HEK293T (cell line): Measurements from ENCODE around the gene ADTRP.

ENCODE experiments used
- BHLHE40 ChIP-seq: fragments of 450-650 bp; IDR thresholded peaks from 2 replicates; pipeline ENCODE4 v1.6.1; 2016; ENCODE audit warnings: mild to moderate bottlenecking, moderate library complexity, borderline replicate concordance
- CTBP1 ChIP-seq: fragments of 450-650 bp; IDR thresholded peaks from 2 replicates; pipeline ENCODE4 v1.6.1; 2016; ENCODE audit warnings: borderline replicate concordance
- FOXK2 ChIP-seq: fragments of 450-650 bp; IDR thresholded peaks from 2 replicates; pipeline ENCODE4 v1.6.1; 2016; ENCODE audit warnings: mild to moderate bottlenecking
- FOXM1 ChIP-seq: fragments of 450-650 bp; IDR thresholded peaks from 2 replicates; pipeline ENCODE4 v1.6.1; 2017; ENCODE audit warnings: mild to moderate bottlenecking, borderline replicate concordance
- HDGF ChIP-seq: fragments of 450-650 bp; IDR thresholded peaks from 2 replicates; pipeline ENCODE4 v1.6.1; 2017; ENCODE audit warnings: antibody characterized with exemption, borderline replicate concordance
- L3MBTL2 ChIP-seq: fragments of 450-650 bp; conservative IDR thresholded peaks from 2 replicates; pipeline ENCODE4 v1.6.1; 2016; ENCODE audit warnings: mild to moderate bottlenecking
- SP1 ChIP-seq: fragments of 450-650 bp; IDR thresholded peaks from 2 replicates; pipeline ENCODE4 v1.6.1; 2017
- SUZ12 ChIP-seq: fragments of 450-650 bp; IDR thresholded peaks from 2 replicates; pipeline ENCODE4 v1.6.1; 2016; ENCODE audit warnings: mild to moderate bottlenecking
- TARDBP ChIP-seq: fragments of 450-650 bp; IDR thresholded peaks from 2 replicates; pipeline ENCODE4 v1.6.1; 2016
- TF ChIP-seq, protein P1 (sequence below): fragments of 450-650 bp; IDR thresholded peaks from 2 replicates; pipeline ENCODE4 v1.6.1; 2016

- TF ChIP-seq FOXM1, result no peak
- no peak for TF ChIP-seq L3MBTL2
- no peak for TF ChIP-seq SP1
- TF ChIP-seq TARDBP, result no peak
- no peak for TF ChIP-seq BHLHE40
- TF ChIP-seq, protein P1, sequence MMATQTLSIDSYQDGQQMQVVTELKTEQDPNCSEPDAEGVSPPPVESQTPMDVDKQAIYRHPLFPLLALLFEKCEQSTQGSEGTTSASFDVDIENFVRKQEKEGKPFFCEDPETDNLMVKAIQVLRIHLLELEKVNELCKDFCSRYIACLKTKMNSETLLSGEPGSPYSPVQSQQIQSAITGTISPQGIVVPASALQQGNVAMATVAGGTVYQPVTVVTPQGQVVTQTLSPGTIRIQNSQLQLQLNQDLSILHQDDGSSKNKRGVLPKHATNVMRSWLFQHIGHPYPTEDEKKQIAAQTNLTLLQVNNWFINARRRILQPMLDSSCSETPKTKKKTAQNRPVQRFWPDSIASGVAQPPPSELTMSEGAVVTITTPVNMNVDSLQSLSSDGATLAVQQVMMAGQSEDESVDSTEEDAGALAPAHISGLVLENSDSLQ, result no peak
- TF ChIP-seq SUZ12, result no peak
- no peak for TF ChIP-seq HDGF
- no peak for TF ChIP-seq FOXK2
- TF ChIP-seq CTBP1, result no peak
These were observed 74.9 kb downstream of the ADTRP start for GRCh38 chr6:11703725-11704124.
